G401 (cell line): ENCODE results near the gene CBY1. TPM values are rescaled to one million over a fixed set of nuclear protein-coding genes. Genes with fewer than 3 reads are reported as not detected.

Experiments
- DNase-seq: peaks from one replicate; pipeline ENCODE4 v3.0.0-alpha.2; 2015; ENCODE audit warnings: low spot score
- in situ Hi-C: cut with HindIII; loops from 2 replicates; pipeline ENCODE4 v1.10.0; 2016; ENCODE audit warnings: low sequenced_read_pairs, mixed read lengths
- total RNA-seq: library from RNA; depleted of rRNA; stranded (reverse); fragments of >200 nt; shearing (Covaris generic); gene quantifications from 2 replicates; pipeline ENCODE4 v1.2.3, GENCODE V29; 2014; rRNA removed

CBY1 gene
- total RNA-seq, 1 experiment from 2014 or later, result 47.6 TPM

DNA sequence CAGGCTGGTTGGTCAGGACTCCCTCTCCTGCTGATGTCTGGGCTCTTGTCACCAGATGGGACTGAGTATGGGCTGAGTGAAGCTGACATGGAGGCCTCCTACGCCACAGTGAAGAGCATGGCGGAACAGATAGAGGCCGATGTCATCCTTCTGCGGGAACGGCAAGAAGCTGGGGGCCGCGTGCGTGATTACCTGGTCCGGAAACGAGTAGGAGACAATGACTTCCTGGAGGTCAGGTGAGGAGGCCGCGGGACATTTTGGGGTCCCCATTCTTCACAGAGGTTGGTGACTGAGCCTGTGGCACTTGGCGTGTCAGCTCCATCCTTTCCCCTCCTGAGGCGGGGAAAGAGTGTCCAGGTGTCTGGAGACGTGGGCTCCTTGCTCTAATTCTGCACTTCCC lies 59.4 kb downstream of the CBY1 start:
- in situ Hi-C loops, result no loop called here
- no peak for DNase-seq

DNA sequence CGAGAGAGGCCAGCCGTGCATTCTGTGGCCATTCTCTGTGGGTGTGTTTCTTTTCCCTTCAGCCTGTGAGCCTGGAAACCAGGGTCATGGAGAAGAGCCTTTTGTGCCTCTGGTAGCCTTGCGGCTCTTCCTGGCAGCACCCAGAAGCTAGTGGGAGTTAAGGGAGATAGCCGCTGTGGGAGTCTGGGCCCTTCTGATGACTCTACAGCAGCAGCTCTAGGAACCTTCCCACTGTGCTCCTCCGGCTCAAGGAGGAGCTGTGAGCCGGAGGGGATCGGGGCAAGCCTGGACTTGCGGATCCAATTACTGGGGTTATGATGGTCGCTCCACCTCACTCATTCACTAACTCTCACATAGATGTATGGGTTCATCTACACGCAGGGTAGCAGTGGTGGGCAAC lies 59.8 kb downstream of the CBY1 start:
- no peak for DNase-seq
- in situ Hi-C loops, result no loop called here

DNA sequence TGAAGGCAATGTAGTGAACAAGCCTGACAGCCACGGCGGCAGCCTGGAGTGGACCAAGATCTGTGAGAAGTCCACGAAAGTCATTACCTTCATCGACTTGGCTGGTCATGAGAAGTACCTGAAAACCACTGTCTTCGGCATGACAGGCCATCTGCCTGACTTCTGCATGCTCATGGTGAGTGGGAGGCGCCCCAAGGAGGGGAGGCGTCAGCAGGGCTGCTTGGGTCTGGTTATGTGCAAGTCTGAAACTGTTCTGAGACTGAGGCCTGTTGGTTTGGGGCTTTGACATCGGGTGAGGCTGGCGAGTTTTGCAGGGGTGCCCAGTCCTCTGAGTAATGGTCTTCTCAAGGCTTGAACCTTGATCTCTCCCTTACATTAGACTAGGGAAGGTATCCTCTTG lies 60.4 kb downstream of the CBY1 start:
- in situ Hi-C loops, result no loop called here
- no peak for DNase-seq

DNA sequence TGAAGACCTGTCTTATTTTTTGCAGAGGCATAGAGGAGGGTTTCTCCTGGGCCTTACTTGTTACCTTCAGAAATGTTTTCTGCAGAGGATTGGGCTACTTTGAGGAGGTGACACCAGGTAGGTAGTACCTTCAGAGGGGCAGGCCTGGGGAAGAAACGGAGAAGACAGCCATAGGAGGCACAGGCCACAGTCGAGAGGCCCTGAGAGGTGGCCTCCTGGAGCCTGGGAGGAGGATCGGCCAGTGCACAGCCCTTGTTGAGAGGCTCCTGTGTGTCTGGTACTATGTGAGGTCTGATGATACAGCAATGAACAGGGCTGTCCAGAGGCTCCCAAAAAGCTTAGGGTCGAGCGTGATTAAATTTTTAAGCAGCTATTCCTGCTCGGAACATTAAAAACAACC lies 60.8 kb downstream of the CBY1 start:
- in situ Hi-C loops, result no loop called here
- DNase-seq, result no peak

DNA sequence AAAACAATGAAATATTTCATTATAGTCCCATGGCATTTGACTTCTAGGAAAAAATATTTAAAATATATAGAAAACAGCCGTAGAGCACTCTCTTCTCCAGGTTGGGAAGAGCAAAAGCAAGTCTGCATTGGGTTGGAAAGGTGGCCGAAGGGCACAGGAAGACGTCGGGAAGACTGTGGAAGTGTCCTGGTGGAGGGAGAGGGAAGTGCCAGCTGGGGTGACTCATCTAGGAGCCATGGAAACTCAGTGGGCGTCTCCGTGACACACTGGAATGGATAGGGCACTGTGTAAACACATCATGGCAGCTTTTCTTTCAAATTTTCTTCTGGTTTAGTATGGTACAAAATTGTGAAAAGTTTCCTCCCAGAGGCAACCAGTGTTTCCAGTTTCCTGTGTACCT lies 62.0 kb downstream of the CBY1 start:
- no peak for DNase-seq
- in situ Hi-C loops, result no loop called here

DNA sequence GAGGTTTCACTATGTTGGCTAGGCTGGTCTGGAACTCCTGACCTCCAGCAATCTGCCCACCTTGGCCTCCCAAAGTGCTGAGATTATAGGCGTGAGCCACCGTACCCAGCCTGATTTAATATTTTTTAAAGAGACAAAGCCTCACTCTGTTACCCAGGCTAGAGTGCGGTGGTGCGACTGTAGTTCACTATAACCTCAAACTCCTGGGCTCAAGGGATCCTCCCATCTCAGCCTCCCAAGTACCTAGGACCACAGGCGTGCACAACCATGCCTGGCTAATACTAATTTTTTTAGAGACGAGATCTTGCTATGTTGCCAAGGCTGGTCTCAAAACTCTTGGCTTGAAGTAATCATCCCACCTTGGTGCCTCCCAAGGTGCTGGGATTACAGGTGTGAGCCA lies 62.8 kb downstream of the CBY1 start:
- in situ Hi-C loops, result no loop called here
- no peak for DNase-seq

DNA sequence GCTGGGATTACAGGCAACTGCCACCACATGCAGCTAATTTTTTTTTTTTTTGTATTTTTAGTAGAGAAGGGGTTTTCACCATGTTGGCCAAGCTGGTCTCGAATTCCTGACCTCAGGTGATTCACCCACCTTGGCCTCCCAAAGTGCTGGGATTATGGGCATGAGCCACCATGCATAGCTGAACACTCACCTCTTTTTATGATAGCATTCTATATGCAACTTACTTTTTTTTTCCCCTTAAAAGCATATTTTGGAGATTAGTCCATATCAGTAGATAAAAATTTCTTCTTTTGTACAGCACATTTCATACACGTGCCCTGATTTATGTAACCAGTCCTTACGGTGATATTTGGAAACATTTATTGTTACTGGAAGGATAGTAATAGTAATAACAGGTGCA lies 63.9 kb downstream of the CBY1 start:
- DNase-seq, result no peak
- in situ Hi-C loops, result no loop called here

DNA sequence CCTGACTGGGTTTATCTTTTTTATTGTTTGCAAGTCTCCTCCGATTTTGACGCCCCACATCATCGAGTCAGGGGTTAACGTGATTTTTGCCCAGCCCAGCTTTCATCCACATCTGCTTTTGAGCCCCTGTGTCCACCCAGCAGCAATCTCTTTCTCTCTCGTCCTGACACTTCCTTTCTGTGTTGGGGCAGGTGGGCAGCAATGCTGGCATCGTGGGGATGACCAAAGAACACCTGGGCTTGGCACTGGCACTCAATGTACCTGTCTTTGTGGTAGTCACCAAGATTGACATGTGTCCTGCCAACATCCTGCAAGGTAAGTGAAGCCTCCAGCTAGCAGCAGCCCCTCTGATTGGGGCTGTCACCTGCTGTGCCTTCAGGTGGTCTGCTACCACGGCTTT lies 65.1 kb downstream of the CBY1 start:
- in situ Hi-C loops, result no loop called here
- DNase-seq, result no peak

Other genes with a start within 250 kb of the CBY1 start
- 37.9 and 38.6 TPM in 2 replicates for gene KCNJ4, start 201.4 kb upstream of the CBY1 start, total RNA-seq
- gene KDELR3, start 188.5 kb upstream of the CBY1 start, total RNA-seq, result 3.9 and 6.7 TPM in 2 replicates
- gene DDX17, start 150.3 kb upstream of the CBY1 start, total RNA-seq, result 531 and 580 TPM in 2 replicates
- 4.0 and 107 TPM in 2 replicates for gene DMC1, start 86.5 kb upstream of the CBY1 start, total RNA-seq
- gene FAM227A, start 246 bp upstream of the CBY1 start, total RNA-seq, result 0.37 and 0.41 TPM in 2 replicates
- 131 and 138 TPM in 2 replicates for gene TOMM22, start 25.3 kb downstream of the CBY1 start, total RNA-seq
- gene JOSD1, start 44.3 kb downstream of the CBY1 start, total RNA-seq, result 33.3 and 41.4 TPM in 2 replicates
- 30.5 and 35.9 TPM in 2 replicates for gene GTPBP1, start 49.3 kb downstream of the CBY1 start, total RNA-seq
- 19.4 and 23.9 TPM in 2 replicates for gene SUN2, start 99.4 kb downstream of the CBY1 start, total RNA-seq
- 17.9 and 30.9 TPM in 2 replicates for gene DNAL4, start 137.5 kb downstream of the CBY1 start, total RNA-seq
- gene NPTXR, start 187.4 kb downstream of the CBY1 start, total RNA-seq, result 5.6 and 8.8 TPM in 2 replicates
- 16.4 and 25.6 TPM in 2 replicates for gene CBX6, start 215.6 kb downstream of the CBY1 start, total RNA-seq